AG09309 (cell line): Measurements from ENCODE around the gene SLC39A10.
A peak's percentile ranks its signal among the peaks of the same experiment; 100 is the strongest.

ENCODE experiments used
- DNase-seq: peaks from one replicate; pipeline ENCODE4 v3.0.0-alpha.2; 2010; ENCODE audit warnings: low read depth
- H3K4me3 ChIP-seq: 2 replicates; pipeline ENCODE4 v1.5.1; 2011; ENCODE audit warnings: mild to moderate bottlenecking, low read depth, low read length, moderate library complexity; ENCODE audit not compliant: control insufficient read depth
- TF ChIP-seq, protein P1 (sequence below): IDR thresholded peaks from 2 replicates; pipeline ENCODE4 v1.5.1; 2011; ENCODE audit warnings: mild to moderate bottlenecking, low read depth, low read length, inconsistent platforms; ENCODE audit not compliant: insufficient read depth, control insufficient read depth; ENCODE audit errors: missing control alignments

SLC39A10 gene, protein sequence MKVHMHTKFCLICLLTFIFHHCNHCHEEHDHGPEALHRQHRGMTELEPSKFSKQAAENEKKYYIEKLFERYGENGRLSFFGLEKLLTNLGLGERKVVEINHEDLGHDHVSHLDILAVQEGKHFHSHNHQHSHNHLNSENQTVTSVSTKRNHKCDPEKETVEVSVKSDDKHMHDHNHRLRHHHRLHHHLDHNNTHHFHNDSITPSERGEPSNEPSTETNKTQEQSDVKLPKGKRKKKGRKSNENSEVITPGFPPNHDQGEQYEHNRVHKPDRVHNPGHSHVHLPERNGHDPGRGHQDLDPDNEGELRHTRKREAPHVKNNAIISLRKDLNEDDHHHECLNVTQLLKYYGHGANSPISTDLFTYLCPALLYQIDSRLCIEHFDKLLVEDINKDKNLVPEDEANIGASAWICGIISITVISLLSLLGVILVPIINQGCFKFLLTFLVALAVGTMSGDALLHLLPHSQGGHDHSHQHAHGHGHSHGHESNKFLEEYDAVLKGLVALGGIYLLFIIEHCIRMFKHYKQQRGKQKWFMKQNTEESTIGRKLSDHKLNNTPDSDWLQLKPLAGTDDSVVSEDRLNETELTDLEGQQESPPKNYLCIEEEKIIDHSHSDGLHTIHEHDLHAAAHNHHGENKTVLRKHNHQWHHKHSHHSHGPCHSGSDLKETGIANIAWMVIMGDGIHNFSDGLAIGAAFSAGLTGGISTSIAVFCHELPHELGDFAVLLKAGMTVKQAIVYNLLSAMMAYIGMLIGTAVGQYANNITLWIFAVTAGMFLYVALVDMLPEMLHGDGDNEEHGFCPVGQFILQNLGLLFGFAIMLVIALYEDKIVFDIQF

DNA sequence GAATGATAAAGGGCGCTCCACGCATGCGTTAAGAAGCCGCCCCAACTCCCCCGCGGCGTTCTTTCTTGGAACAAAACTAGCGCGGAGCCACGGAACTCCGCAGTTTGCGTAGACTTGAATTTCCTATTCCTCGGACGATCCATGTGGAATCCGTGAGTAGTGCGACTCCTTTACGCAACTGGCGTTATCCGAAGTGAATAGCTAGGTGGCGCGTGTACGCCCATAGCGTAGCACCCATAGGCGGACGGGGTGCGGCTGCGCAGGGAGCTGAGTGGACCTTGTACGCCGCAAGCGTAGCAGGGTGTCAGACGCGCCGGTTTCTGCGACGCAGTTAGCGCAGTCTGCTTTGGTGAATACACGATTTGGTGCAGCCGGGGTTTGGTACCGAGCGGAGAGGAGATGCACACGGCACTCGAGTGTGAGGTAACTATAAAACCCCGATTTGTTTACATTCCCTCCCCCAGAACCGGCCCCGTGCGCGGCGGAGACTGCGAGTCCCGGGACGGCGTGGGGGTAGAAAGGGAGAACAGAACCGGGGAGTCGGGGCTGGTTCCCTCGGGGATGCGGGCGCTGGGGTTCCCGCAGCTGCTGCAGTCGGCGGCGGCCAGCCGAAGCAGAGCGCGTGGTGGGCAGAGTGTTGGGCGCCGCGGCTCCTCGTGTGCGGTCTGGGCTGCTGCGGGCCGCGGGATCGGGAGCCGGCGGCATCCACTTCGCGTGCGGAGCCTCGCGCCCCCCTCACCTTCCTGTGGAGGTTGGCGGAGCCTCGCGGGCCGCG is at the start of gene SLC39A10:
Gene SLC39A10, plus strand, starts transcription at position 368 of the 775 bp plus-strand sequence. CDS start 22,817 bp downstream, outside the sequence.
- peak; percentile 88 for DNase-seq
- TF ChIP-seq, protein P1, sequence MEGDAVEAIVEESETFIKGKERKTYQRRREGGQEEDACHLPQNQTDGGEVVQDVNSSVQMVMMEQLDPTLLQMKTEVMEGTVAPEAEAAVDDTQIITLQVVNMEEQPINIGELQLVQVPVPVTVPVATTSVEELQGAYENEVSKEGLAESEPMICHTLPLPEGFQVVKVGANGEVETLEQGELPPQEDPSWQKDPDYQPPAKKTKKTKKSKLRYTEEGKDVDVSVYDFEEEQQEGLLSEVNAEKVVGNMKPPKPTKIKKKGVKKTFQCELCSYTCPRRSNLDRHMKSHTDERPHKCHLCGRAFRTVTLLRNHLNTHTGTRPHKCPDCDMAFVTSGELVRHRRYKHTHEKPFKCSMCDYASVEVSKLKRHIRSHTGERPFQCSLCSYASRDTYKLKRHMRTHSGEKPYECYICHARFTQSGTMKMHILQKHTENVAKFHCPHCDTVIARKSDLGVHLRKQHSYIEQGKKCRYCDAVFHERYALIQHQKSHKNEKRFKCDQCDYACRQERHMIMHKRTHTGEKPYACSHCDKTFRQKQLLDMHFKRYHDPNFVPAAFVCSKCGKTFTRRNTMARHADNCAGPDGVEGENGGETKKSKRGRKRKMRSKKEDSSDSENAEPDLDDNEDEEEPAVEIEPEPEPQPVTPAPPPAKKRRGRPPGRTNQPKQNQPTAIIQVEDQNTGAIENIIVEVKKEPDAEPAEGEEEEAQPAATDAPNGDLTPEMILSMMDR, result no peak
- H3K4me3 ChIP-seq, result peak within 1 kb of the TSS; percentile 97

DNA sequence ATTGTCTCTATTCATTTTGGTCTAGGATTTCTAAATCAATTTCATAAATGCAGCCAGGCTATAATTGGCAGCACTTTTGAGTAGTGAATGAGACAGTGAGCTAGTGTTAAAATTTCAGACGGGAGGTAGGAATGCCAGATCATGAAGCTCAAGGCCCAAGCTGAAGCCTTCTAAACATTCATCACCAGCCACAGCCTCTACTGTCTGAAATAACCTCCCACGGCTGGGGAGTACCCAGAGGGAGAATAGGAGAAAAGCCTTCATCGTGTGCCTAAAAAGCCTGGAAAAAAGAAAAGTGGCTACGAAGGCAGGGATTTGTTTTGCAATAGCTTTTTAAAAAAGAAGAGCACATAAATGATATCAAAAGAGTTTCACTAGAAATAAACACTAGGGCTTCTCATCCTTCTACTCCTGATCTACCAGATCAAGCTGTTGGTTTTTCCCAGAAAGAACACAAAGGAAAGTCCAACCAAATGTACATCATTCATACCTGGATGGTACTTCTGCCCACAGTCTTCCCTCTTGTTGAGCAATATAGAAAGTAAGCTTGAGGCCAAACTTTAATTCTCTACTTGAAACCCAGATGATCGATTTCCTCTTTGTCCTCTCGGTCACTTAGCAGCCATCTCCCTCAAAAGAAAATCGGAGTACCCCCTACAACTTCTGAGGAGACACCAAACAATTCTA is 48.1 kb upstream of the SLC39A10 start:
- TF ChIP-seq, protein P1, result no peak
- no peak for DNase-seq

DNA sequence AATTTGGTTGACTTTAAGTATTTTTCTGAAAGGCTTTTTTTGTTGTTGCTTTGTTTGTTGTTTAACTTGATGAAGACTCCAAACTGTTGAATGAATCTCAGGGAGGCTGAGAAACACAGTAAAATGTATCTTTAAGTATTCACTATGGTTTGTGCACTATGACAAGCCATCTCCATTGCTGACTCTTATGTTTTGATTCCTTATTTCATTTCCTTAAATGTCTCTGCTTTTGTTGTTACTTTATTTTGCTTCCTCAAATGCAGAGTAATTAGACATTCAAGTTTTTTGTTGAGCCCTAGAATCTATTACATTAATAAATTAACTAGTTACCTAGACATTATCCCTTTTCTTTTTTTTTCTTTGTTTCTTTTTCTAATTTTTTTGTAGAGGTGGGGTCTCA is 46.3 kb upstream of the SLC39A10 start:
- TF ChIP-seq, protein P1, result no peak

More for the DNA sequence above, 48.1 kb upstream of the SLC39A10 start:
- no peak overlapping the region for H3K4me3 ChIP-seq

DNA sequence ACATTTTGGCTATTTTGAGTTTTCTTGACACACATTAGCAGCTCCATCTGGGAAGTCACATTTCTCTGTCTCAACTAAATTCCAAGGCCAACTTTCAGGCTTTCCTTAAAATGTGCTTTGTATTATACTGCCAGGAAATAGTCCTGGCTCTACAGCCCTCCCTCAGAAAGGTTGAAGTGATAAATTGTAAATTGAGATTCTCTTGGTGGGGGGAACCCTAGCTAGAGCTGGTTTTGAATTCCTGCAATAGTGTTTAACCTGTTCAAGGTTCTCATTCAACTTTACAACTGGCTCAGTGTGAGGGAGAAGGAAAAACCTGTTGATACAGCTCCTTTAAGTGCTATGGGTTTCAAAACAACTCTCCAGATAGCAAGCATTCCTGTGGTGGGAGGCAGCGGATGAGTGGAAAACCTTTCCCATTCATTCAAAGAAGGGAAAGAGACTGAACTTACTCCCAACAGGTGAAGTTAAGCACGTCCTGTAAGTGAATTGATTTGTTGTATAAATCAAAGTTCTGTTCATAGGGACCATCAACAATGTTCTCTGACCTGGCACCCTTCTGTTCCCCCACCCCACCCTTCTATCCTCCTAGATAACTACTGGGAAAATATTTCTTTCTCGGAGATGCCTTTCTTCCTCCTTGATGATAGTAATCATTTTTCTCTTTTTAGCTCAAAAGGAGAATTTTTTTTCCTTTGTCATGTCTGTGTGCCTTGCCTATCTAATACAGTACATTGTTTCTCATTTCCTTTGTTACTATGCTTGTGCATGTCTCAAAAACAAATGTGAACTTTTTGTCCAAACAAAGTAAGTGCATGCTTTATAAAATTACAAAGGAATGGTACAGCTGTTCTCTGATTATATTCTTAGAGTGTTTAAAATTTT is 44.2 kb upstream of the SLC39A10 start:
- peak; percentile 31 for DNase-seq
- H3K4me3 ChIP-seq, result peak overlapping the region; percentile 25

More for the DNA sequence above, 46.3 kb upstream of the SLC39A10 start:
- H3K4me3 ChIP-seq, result no peak overlapping the region
- DNase-seq, result no peak

DNA sequence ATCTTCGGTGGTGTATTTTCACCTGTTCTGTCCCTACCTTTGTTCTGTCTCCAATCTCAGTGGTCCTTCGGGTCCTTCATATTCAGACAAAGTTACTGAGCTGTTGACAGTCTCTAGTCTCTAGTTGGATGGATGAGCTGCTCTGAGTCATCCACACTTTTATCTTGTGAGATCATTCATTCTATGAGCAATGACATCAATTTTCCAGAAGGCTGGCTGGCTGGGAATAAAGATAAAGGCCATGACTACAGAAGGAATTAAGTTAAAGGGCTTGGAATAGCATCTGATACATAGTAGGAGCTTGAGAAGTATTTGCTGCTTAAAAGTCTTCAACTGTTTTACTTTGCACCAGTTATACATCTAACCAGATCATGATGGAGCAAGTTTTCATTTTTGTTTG is 43.1 kb upstream of the SLC39A10 start:
- peak; percentile 54 for DNase-seq
- TF ChIP-seq, protein P1, result no peak
- H3K4me3 ChIP-seq, result no peak overlapping the region

More for the DNA sequence above, 44.2 kb upstream of the SLC39A10 start:
- TF ChIP-seq, protein P1, result no peak
